Body of pancreas (tissue), 4 donors: ENCODE measurements around the gene PCSK5.

ENCODE experiments used
- POLR2A ChIP-seq, 3 donors: fragments of 450-650 bp; IDR thresholded peaks; one replicate each; pipeline ENCODE4 v1.6.1; 2016; ENCODE audit warnings: antibody characterized with exemption in 3 of 3, mild to moderate bottlenecking in 2 of 3
- TF ChIP-seq, protein P1 (sequence below), 7 experiments: fragments of 450-650 bp in 4 of 7; fragments of 200-600 bp in 3 of 7; sonication (generic) in 3 of 7; IDR thresholded peaks; one replicate each; pipeline ENCODE4 v1.5.1; 2016 to 2019; ENCODE audit warnings: antibody characterized with exemption in 7 of 7

DNA sequence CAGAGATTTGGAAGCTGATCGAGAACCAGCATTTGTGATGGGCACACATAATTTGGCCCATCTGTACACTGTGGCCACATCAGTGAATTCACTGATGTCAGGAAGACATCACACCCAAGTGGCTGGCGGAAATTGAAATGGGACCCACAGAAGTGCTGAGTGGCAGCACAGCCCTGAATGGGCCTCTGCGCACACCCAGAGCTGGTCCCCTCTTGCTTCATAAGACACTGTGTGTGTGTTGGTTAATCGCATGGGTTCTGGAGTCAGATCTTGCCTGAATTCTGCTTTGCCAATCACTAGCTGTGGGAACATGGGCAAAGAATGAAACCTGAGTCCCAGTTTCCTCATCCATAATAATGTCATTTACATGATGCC is 72.2 kb downstream of the PCSK5 start:
- TF ChIP-seq, protein P1, sequence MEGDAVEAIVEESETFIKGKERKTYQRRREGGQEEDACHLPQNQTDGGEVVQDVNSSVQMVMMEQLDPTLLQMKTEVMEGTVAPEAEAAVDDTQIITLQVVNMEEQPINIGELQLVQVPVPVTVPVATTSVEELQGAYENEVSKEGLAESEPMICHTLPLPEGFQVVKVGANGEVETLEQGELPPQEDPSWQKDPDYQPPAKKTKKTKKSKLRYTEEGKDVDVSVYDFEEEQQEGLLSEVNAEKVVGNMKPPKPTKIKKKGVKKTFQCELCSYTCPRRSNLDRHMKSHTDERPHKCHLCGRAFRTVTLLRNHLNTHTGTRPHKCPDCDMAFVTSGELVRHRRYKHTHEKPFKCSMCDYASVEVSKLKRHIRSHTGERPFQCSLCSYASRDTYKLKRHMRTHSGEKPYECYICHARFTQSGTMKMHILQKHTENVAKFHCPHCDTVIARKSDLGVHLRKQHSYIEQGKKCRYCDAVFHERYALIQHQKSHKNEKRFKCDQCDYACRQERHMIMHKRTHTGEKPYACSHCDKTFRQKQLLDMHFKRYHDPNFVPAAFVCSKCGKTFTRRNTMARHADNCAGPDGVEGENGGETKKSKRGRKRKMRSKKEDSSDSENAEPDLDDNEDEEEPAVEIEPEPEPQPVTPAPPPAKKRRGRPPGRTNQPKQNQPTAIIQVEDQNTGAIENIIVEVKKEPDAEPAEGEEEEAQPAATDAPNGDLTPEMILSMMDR (IDR thresholded peaks at IDR 0.05) = no peak
- TF ChIP-seq POLR2A (IDR thresholded peaks at IDR 0.05) = no peak
